AG04450 (cell line): ENCODE measurements around the gene MUC6. TPM values are rescaled to one million over a fixed set of nuclear protein-coding genes. Genes with fewer than 3 reads are reported as not detected.

Experiments
- polyA plus RNA-seq: library from polyadenylated mRNA; depleted of rRNA; stranded (reverse); fragments of >200 nt; gene quantifications from 2 replicates; pipeline ENCODE4 v1.2.3, GENCODE V29; 2011; rRNA removed

MUC6 gene
- polyA plus RNA-seq, 1 experiment = not detected

Other genes with a start within 250 kb of the MUC6 start
- 0.55 and 1.1 TPM in 2 replicates for gene CEND1, start 246.6 kb downstream of the MUC6 start, polyA plus RNA-seq
- gene SLC25A22, start 238.4 kb downstream of the MUC6 start, polyA plus RNA-seq = 11.3 and 11.5 TPM in 2 replicates
- 5.7 and 8.2 TPM in 2 replicates for gene PIDD1, start 231.5 kb downstream of the MUC6 start, polyA plus RNA-seq
- gene RPLP2, start 226.8 kb downstream of the MUC6 start, polyA plus RNA-seq = 940 and 1,115 TPM in 2 replicates
- 17.3 and 29.3 TPM in 2 replicates for gene PNPLA2, start 217.8 kb downstream of the MUC6 start, polyA plus RNA-seq
- gene CRACR2B, start 208.8 kb downstream of the MUC6 start, polyA plus RNA-seq = 0.26 and 0.36 TPM in 2 replicates
- gene CD151, start 203.8 kb downstream of the MUC6 start, polyA plus RNA-seq = 559 and 909 TPM in 2 replicates
- gene POLR2L, start 194.2 kb downstream of the MUC6 start, polyA plus RNA-seq = 211 and 431 TPM in 2 replicates
- 92.6 and 134 TPM in 2 replicates for gene TSPAN4, start 193.9 kb downstream of the MUC6 start, polyA plus RNA-seq
- gene CHID1, start 125.9 kb downstream of the MUC6 start, polyA plus RNA-seq = 95.5 and 120 TPM in 2 replicates
- gene AP2A2, start 110.8 kb downstream of the MUC6 start, polyA plus RNA-seq = 54.2 and 55.7 TPM in 2 replicates
- gene MUC2, start 38.2 kb upstream of the MUC6 start, polyA plus RNA-seq = not detected in 2 replicates
- under 0.01 and 0.01 TPM in 2 replicates for gene MUC5AC, start 121.2 kb upstream of the MUC6 start, polyA plus RNA-seq
- not detected in 2 replicates for gene MUC5B, start 186.3 kb upstream of the MUC6 start, polyA plus RNA-seq